GM12891 (cell line): ENCODE measurements around the gene CDC37L1. TPM values are rescaled to one million over a fixed set of nuclear protein-coding genes. Genes with fewer than 3 reads are reported as not detected.
"Not testable (repeated sequence)": the region's sequence is repeated elsewhere in the genome, so short reads cannot be mapped to it uniquely, and the experiment has no call there.

Experiments used
- DNase-seq: peaks from one replicate; pipeline ENCODE4 v3.0.0; 2011; ENCODE audit warnings: low spot score; ENCODE audit not compliant: insufficient read length
- FAIRE-seq: peaks from 2 replicates; lab custom pipeline; 2011; peaks lifted over from hg19 to GRCh38; lab: Jason Lieb, UNC
- PAX5 ChIP-seq: IDR thresholded peaks from 2 replicates; pipeline ENCODE4 v1.6.1; 2011; ENCODE audit warnings: low read length, moderate library complexity, mild to moderate bottlenecking; ENCODE audit not compliant: insufficient read depth, severe bottlenecking
- POLR2A ChIP-seq: IDR thresholded peaks from 2 replicates; pipeline ENCODE4 v1.6.1; 2011; ENCODE audit warnings: low read depth, low read length, control low read depth
- POLR2AphosphoS5 ChIP-seq: IDR thresholded peaks from 2 replicates; pipeline ENCODE4 v1.6.1; 2011; ENCODE audit warnings: low read depth, low read length, control low read depth
- POU2F2 ChIP-seq: IDR thresholded peaks from 2 replicates; pipeline ENCODE4 v1.6.1; 2011; ENCODE audit warnings: low read depth, mild to moderate bottlenecking, control low read depth, low read length, moderate library complexity
- SPI1 ChIP-seq: IDR thresholded peaks from 2 replicates; pipeline ENCODE4 v1.6.1; 2011; ENCODE audit warnings: low read depth, low read length, control low read depth
- TAF1 ChIP-seq: IDR thresholded peaks from 2 replicates; pipeline ENCODE4 v1.6.1; 2011; ENCODE audit warnings: low read depth, low read length, control low read depth
- polyA plus RNA-seq: library from polyadenylated mRNA; unstranded; fragments of >200 nt; gene quantifications from one replicate; pipeline ENCODE4 v1.2.1, GENCODE V29; 2012; ENCODE audit warnings: low read depth, missing spikeins, inconsistent platforms; ENCODE audit not compliant: missing spikeins

The CDC37L1 gene
- 5.6 TPM for polyA plus RNA-seq

GRCh38 chr9:4679268-4680172 is at the start of gene CDC37L1:
TSS of gene CDC37L1 (plus strand) at chr9:4679569. CDS start at chr9:4679768, 199 bp downstream.
- TF ChIP-seq POLR2AphosphoS5 (peak; percentile 94), SPI1 (0 out of 2 replicates have a peak, but pooled peaks have one; percentile 5), PAX5 (no peak), POU2F2 (no peak), TAF1 (peak; percentile 82), POLR2A (peak; percentile 96)
- DNase-seq (peak; percentile 84), FAIRE-seq (peak; percentile 99)

- no peak for FAIRE-seq
- no peak for DNase-seq
Measured at GRCh38 chr9:4630836-4631235, 48.5 kb upstream of the CDC37L1 start.

DNA sequence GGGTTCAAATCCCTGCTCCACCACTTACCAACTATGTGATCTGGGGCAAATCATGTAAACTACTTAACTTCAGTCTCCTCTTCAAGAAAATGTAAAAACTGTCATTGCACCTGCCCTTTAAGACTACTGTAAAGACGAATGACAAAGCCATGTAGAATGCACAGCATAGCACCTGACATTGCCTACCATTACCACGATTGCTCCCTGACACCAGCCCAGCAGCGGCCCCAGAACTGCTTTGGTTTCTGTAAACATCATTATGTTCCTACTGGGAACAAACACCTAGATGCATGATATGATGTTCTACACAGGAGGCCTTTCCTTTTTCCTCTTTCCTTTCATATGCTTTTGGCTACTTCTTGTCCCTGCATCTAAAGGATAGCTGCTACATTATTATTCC is 40.4 kb upstream of the CDC37L1 start:
- FAIRE-seq (no peak), DNase-seq (no peak)
- TF ChIP-seq POLR2A (no peak), POU2F2 (no peak), PAX5 (no peak), POLR2AphosphoS5 (no peak), TAF1 (no peak), SPI1 (no peak)

More at GRCh38 chr9:4630836-4631235, 48.5 kb upstream of the CDC37L1 start:
- TF ChIP-seq PAX5 (no peak), POU2F2 (no peak), TAF1 (no peak), POLR2AphosphoS5 (no peak), SPI1 (no peak), POLR2A (no peak)

GRCh38 chr9:4639420-4639819 is 39.9 kb upstream of the CDC37L1 start:
- FAIRE-seq (no peak), DNase-seq (no peak)
- TF ChIP-seq POU2F2, result no peak
- TF ChIP-seq PAX5, result no peak
- no peak for TF ChIP-seq TAF1
- no peak for TF ChIP-seq POLR2AphosphoS5
- TF ChIP-seq SPI1, result no peak
- no peak for TF ChIP-seq POLR2A

GRCh38 chr9:4640027-4640426 is 39.3 kb upstream of the CDC37L1 start:
- FAIRE-seq (peak; percentile 71), DNase-seq (no peak)
- no peak for TF ChIP-seq POU2F2
- no peak for TF ChIP-seq POLR2AphosphoS5
- TF ChIP-seq SPI1, result no peak
- no peak for TF ChIP-seq TAF1
- no peak for TF ChIP-seq POLR2A
- no peak for TF ChIP-seq PAX5

GRCh38 chr9:4642351-4642750 is 37.0 kb upstream of the CDC37L1 start:
- DNase-seq (no peak), FAIRE-seq (no peak)
- TF ChIP-seq SPI1 (no peak), POU2F2 (no peak), TAF1 (no peak), POLR2A (no peak), POLR2AphosphoS5 (no peak), PAX5 (no peak)

GRCh38 chr9:4654084-4654483 is 25.3 kb upstream of the CDC37L1 start:
- no peak for FAIRE-seq
- DNase-seq, result no peak
- no peak for TF ChIP-seq TAF1
- TF ChIP-seq SPI1, result no peak
- TF ChIP-seq POLR2A, result no peak
- no peak for TF ChIP-seq PAX5
- TF ChIP-seq POLR2AphosphoS5, result no peak
- TF ChIP-seq POU2F2, result no peak

- FAIRE-seq, result no peak
- TF ChIP-seq POU2F2, result no peak
- TF ChIP-seq TAF1, result no peak
- TF ChIP-seq PAX5, result no peak
- no peak for TF ChIP-seq POLR2AphosphoS5
- TF ChIP-seq SPI1, result no peak
- no peak for TF ChIP-seq POLR2A
- DNase-seq, result no peak
Measured at GRCh38 chr9:4654538-4654937, 24.8 kb upstream of the CDC37L1 start.

- FAIRE-seq, DNase-seq: not testable (repeated sequence)
Measured at GRCh38 chr9:4656196-4656595, 23.2 kb upstream of the CDC37L1 start.
